PC-3 (cell line): ENCODE results near the gene SPTBN2. TPM values are rescaled to one million over a fixed set of nuclear protein-coding genes. Genes with fewer than 3 reads are reported as not detected.
"Not testable (repeated sequence)": the region's sequence is repeated elsewhere in the genome, so short reads cannot be mapped to it uniquely, and the experiment has no call there.

Experiments
- ATAC-seq: fragments of 200-7000 bp; cut with Tn5 transposase; 2 replicates; pipeline ENCODE4 v1.9.1; 2020; ENCODE audit warnings: mild to moderate bottlenecking, moderate library complexity
- BruUV-seq: library from RNA; stranded (reverse); fragments of 400-500 nt; replicated peaks from 2 replicates; lab custom pipeline; 2021; lab: Mats Ljungman, UMichigan
- CTCF ChIA-PET: fragments of 300-600 bp; sonication (Branson Sonifier 250); formaldehyde crosslinking; loops from one replicate; lab custom pipeline; 2022; ENCODE audit warnings: antibody characterized with exemption; lab: Charles Lee
- POLR2A ChIA-PET: fragments of 300-600 bp; sonication (Branson Sonifier 250); formaldehyde crosslinking; loops from one replicate; lab custom pipeline; 2022; ENCODE audit warnings: antibody characterized with exemption; ENCODE audit not compliant: unreplicated experiment; lab: Charles Lee
- DNase-seq: peaks from one replicate; pipeline ENCODE4 v3.0.0-alpha.2; 2015
- H2AFZ ChIP-seq: fragments of 300-600 bp; sonication (generic); 2 replicates; pipeline ENCODE4 v1.6.0; 2016; ENCODE audit warnings: antibody characterized with exemption, low read length
- H3F3A ChIP-seq: fragments of 300-600 bp; sonication (generic); one replicate; pipeline ENCODE4 v1.6.0; 2017; ENCODE audit warnings: antibody characterized with exemption, low read length, control low read depth, mild to moderate bottlenecking; ENCODE audit not compliant: unreplicated experiment
- H3K27ac ChIP-seq: fragments of 300-600 bp; sonication (generic); 2 replicates; pipeline ENCODE4 v1.5.1; 2016; ENCODE audit warnings: mild to moderate bottlenecking, low read length
- H3K27me3 ChIP-seq: fragments of 300-600 bp; sonication (generic); 2 replicates; pipeline ENCODE4 v1.6.1; 2016; ENCODE audit warnings: low read length, mixed read lengths
- H3K36me3 ChIP-seq: fragments of 300-600 bp; sonication (generic); 2 replicates; pipeline ENCODE4 v1.6.1; 2016; ENCODE audit warnings: low read depth, mixed run types, low read length, mixed read lengths
- H3K4me1 ChIP-seq: fragments of 300-600 bp; sonication (generic); 2 replicates; pipeline ENCODE4 v1.5.1; 2016; ENCODE audit warnings: low read length; ENCODE audit not compliant: insufficient read depth
- H3K4me2 ChIP-seq: fragments of 300-600 bp; sonication (generic); 2 replicates; pipeline ENCODE4 v1.6.0; 2016; ENCODE audit warnings: low read length
- H3K4me3 ChIP-seq: fragments of 300-600 bp; sonication (generic); 2 replicates; pipeline ENCODE4 v1.5.1; 2016; ENCODE audit warnings: mild to moderate bottlenecking, low read length, mixed read lengths
- H3K79me2 ChIP-seq: fragments of 300-600 bp; sonication (generic); 2 replicates; pipeline ENCODE4 v1.6.1; 2017; ENCODE audit warnings: low read length, mixed read lengths
- H3K9ac ChIP-seq: fragments of 300-600 bp; sonication (generic); 2 replicates; pipeline ENCODE4 v1.6.0; 2016; ENCODE audit warnings: mild to moderate bottlenecking, low read length
- H3K9me2 ChIP-seq: fragments of 300-600 bp; sonication (generic); replicated peaks from 2 replicates; pipeline ENCODE4 v1.6.1; 2016; ENCODE audit warnings: mixed run types, low read length, mixed read lengths
- H3K9me3 ChIP-seq: fragments of 300-600 bp; sonication (generic); 2 replicates; pipeline ENCODE4 v1.6.1; 2016; ENCODE audit warnings: low read length, mixed read lengths
- H4K20me1 ChIP-seq: fragments of 300-600 bp; sonication (generic); 2 replicates; pipeline ENCODE4 v1.6.1; 2016; ENCODE audit warnings: low read length, mixed read lengths
- EZH2 ChIP-seq: fragments of 300-600 bp; sonication (generic); IDR thresholded peaks from one replicate; pipeline ENCODE4 v1.6.1; 2017; ENCODE audit warnings: antibody characterized with exemption, mild to moderate bottlenecking, low read length; ENCODE audit not compliant: unreplicated experiment
- EZH2phosphoT487 ChIP-seq: fragments of 300-600 bp; sonication (generic); IDR thresholded peaks from 2 replicates; pipeline ENCODE4 v1.6.1; 2018; ENCODE audit warnings: mild to moderate bottlenecking, antibody characterized with exemption, low read length, borderline replicate concordance
- intact Hi-C: fragments of 100-400 bp; cut with micrococcal nuclease; formaldehyde crosslinking; loops from 2 replicates; pipeline ENCODE4 v1.9.0; 2023
- total RNA-seq: library from RNA; depleted of rRNA; stranded (reverse); fragments of >200 nt; gene quantifications from 2 replicates; pipeline ENCODE4 v1.2.3, GENCODE V29; 2014
- TF ChIP-seq, protein P1 (sequence below): fragments of 300-600 bp; sonication (generic); conservative IDR thresholded peaks from 2 replicates; pipeline ENCODE4 v1.5.1; 2017; ENCODE audit warnings: antibody characterized with exemption, low read depth, mild to moderate bottlenecking, low read length

Gene SPTBN2
- total RNA-seq, 1 experiment from 2014 or later: 74.9 TPM

DNA sequence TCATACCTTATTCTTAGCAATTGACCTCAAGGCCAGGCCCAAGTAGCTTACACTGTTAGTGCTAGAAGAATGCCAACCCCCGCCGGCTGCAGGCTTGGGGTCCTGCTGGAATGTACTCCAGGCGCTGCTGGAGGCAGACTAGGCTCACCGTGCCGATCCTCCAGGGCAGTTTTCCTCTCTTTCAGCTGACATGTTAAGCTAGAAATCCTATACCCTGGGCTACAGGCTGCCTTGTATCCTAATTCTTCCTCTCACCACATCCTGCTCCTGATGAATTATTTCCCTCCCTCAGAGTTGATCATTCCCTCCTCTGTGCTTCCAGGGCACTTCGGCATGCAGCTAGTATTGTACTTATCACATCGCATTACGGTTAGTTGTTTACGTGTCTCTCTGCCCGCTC, 3.4 kb downstream of the SPTBN2 start:
- peaks cover 54% of the 10 kb centered on the region for H3K4me1 ChIP-seq
- no peaks in the 10 kb centered on the region for H3K9me3 ChIP-seq
- no peaks in the 10 kb centered on the region for H4K20me1 ChIP-seq
- H3K4me2 ChIP-seq: peak overlapping the region; percentile 96; the same call in 1 of the 2 replicates
- H3K27me3 ChIP-seq: no peaks in the 10 kb centered on the region
- H3K27ac ChIP-seq: no peak overlapping the region
- peaks cover 53% of the 10 kb centered on the region for H3K79me2 ChIP-seq
- no peak overlapping the region for H2AFZ ChIP-seq
- no TSS peak for BruUV-seq
- H3F3A ChIP-seq: no peaks in the 10 kb centered on the region
- ATAC-seq (no peak), DNase-seq (no peak)
- TF ChIP-seq, protein P1, sequence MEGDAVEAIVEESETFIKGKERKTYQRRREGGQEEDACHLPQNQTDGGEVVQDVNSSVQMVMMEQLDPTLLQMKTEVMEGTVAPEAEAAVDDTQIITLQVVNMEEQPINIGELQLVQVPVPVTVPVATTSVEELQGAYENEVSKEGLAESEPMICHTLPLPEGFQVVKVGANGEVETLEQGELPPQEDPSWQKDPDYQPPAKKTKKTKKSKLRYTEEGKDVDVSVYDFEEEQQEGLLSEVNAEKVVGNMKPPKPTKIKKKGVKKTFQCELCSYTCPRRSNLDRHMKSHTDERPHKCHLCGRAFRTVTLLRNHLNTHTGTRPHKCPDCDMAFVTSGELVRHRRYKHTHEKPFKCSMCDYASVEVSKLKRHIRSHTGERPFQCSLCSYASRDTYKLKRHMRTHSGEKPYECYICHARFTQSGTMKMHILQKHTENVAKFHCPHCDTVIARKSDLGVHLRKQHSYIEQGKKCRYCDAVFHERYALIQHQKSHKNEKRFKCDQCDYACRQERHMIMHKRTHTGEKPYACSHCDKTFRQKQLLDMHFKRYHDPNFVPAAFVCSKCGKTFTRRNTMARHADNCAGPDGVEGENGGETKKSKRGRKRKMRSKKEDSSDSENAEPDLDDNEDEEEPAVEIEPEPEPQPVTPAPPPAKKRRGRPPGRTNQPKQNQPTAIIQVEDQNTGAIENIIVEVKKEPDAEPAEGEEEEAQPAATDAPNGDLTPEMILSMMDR: no peak
- no peak for TF ChIP-seq EZH2
- no peak for TF ChIP-seq EZH2phosphoT487
- H3K36me3 ChIP-seq: no peaks in the 10 kb centered on the region
- H3K9ac ChIP-seq: no peak overlapping the region
- CTCF ChIA-PET: interaction anchor here (0.6 kb wide), 1 partner anchor 88 kb away, joined by 8 read pairs; no protein-coding TSS in a partner anchor
- H3K9me2 ChIP-seq: no peaks in the 10 kb centered on the region
- intact Hi-C loops: loop anchor here (2.0 kb wide), 1 partner anchor 31 kb away; no protein-coding TSS in a partner anchor
- H3K4me3 ChIP-seq: no peak overlapping the region
- POLR2A ChIA-PET: interaction anchor here (0.6 kb wide), 1 partner anchor 20 kb away, joined by 3 read pairs; no protein-coding TSS in a partner anchor

DNA sequence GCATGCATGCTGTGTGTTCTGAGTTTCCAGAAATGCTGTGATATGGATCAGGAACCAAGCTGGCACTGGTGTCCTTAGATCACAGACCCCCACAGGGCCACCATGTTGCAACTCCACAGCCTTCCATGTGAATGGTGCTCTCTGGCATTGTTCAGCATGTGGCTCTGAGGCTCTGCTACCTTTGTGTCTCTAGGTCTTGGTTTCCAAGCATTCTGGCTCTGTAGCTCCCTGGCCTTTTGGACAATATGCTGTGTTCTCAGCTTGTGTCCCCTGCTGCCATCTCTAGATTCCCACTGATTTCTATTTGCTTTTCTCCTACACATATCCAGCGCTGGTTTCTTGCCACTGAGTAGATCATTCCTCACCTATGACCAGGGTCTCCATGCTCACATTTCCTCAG, 3.9 kb downstream of the SPTBN2 start:
- Histone ChIP-seq H4K20me1 (no peaks in the 10 kb centered on the region), H2AFZ (no peak overlapping the region), H3K79me2 (peaks cover 53% of the 10 kb centered on the region), H3K27me3 (no peaks in the 10 kb centered on the region), H3K9me3 (no peaks in the 10 kb centered on the region), H3K27ac (no peak overlapping the region), H3K4me2 (no peak overlapping the region), H3K4me3 (no peak overlapping the region), H3F3A (no peaks in the 10 kb centered on the region), H3K4me1 (peaks cover 59% of the 10 kb centered on the region), H3K9me2 (no peaks in the 10 kb centered on the region), H3K9ac (no peak overlapping the region), H3K36me3 (no peaks in the 10 kb centered on the region)
- POLR2A ChIA-PET: interaction anchor here (0.6 kb wide), 1 partner anchor 20 kb away, joined by 3 read pairs; no protein-coding TSS in a partner anchor
- DNase-seq (no peak), ATAC-seq (no peak)
- CTCF ChIA-PET: interaction anchor here (0.6 kb wide), 1 partner anchor 88 kb away, joined by 8 read pairs; no protein-coding TSS in a partner anchor
- no TSS peak for BruUV-seq
- TF ChIP-seq EZH2 (no peak), EZH2phosphoT487 (no peak)
- TF ChIP-seq, protein P1: no peak
- intact Hi-C loops: no loop called here

DNA sequence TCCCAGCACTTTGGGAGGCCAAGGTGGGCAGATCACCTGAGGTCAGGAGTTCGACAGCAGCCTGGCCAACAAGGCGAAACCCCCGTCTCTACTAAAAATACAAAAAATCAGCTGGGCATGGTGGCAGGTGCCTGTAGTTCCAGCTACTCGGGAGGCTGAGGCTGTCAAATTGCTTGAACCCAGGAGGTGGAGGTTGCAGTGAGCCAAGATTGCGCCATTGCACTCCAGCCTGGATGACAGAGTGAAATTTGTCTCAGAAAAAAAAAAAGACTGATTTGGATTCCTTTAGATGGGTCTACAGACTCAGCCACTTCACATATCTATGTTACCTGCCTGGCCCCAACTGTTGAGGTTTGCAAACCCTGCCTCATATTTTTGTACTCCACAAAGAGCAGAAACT, 4.8 kb downstream of the SPTBN2 start:
- H3K4me3 ChIP-seq, ATAC-seq, H3K9me2 ChIP-seq, H3K9me3 ChIP-seq, intact Hi-C loops, H4K20me1 ChIP-seq, H3K9ac ChIP-seq, BruUV-seq, H3F3A ChIP-seq, H2AFZ ChIP-seq, DNase-seq, H3K36me3 ChIP-seq, H3K27me3 ChIP-seq: not testable (repeated sequence)
- ChIA-PET CTCF (interaction anchor here (0.6 kb wide), 1 partner anchor 157 kb away, joined by 3 read pairs; no protein-coding TSS in a partner anchor), POLR2A (interaction anchor here (0.5 to 0.9 kb wide), 2 partner anchors 15 to 109 kb away, joined by 3 to 6 read pairs; no protein-coding TSS in a partner anchor)
- Histone ChIP-seq H3K27ac (peak overlapping the region; percentile 30), H3K4me1 (peaks cover 67% of the 10 kb centered on the region), H3K4me2 (peak overlapping the region; percentile 48), H3K79me2 (peaks cover 59% of the 10 kb centered on the region)
